Right forelimb (tissue), 1 donor: ENCODE data around the gene MEF2D.

ENCODE experiments used
- DNase-seq: peaks from one replicate; pipeline ENCODE4 v3.0.0-alpha.2; 2018

The MEF2D gene

DNA sequence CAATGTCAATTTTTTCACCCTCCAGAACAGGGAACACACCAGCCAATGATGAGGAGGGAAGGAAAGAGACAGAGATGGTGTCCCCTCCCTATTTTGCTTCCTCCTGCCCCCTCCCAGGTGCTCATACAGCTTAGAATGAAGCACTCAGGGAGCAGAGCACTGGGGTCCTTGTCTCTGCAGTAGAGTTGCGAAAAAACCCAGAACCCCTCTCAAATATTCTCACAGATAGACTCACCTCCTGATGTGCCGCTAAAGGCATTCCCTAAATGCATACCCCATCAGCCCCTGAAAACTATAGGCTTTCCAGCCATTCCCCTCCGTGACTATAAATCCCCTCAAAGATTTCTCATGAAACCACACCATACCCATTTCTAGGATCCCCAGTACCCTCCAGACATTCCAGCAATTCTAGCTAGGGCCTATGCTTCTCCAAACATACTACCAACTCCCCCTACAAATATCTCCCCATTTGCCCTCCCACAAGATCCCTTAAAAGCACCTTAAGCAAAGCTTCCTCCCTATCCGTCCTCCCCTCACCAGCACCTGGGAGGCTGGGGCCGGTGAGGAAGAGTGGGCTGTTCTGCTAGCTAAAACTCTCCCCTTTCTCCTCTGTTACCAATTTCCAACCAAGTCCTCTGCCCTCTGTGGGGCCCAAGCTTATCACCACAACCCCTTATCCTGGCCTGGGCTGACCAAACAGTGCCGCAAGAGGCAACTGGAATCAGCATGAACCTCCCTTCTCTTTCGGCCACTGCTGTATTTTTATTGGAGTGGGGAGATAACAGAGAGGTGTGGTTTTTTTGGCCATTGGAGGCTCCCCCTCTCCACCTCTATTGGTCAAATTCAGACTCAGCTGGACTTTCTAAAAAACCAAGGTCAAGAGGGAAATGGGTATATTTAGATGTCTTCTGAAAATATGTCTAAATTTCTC is 76.9 kb downstream of the MEF2D start:
- DNase-seq: no peak

DNA sequence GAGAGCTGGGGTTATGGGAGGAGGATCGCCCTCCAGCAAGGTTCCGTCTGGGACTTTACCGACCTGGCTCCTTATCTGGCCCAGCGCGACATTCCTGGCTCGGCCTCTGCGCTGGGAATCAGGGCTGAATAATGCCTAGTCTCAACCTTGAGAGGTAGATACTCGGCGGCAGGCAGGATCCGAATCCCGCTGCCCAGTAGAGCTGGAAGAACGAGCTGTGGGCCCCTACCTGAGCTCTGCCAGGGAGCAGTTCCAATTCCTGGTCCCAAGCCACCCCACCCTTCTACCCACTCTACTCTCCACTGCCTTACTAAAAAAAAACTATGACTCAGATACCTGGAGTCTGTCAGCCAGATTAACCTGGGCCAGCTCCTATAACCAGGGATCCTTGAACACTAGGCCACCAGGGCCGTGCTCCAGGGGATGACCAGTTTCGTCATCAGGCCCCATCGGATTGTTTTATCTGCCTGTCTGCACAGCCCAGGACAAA is 77.9 kb downstream of the MEF2D start:
- no peak for DNase-seq

GRCh38 chr1:156421939-156422601 is 78.5 kb downstream of the MEF2D start:
- no peak for DNase-seq

DNA sequence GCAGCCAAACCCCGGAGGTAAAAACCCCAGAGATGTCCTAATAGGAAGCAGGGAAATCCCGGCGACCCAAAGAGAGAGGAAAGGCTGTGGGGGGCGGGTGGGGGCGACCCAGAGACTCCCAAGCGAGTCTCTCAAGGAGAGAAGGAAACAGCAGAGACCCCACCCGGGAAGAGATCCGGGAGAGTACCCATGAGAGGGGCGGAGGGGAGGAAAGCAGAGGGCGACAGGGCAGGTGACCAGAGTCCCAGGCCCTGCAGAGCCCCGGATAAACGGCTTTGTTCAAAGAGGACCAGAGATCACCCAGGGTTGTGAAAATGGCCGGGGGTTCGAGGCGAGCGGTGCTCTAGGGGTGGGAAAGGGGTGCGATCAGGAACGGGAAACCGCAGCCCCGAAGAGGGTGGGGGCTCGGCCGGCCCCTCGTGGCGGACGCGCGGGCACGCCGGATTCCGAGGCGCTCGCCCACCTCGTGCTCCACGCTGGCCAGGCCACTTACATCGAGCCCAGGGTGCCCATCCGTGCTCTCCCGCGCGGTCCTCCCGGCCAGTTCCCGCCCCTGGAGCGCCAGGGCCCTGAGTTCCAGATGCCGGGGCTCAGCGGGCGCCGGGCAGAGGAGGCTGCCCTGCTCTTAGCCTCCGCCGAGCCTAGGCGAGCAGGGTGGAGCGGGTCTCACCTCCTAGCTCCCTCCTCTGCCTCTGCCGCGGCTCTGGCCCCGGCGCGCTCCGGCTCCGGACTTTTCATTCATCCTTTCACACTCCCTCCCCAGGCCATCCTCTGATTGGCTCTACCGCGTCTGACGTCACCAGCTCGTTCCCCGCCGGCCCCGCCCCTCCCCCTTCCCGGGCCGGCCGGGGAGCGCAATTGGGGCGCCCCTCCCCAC is 79.3 kb downstream of the MEF2D start:
- DNase-seq: peak; percentile 75

- no peak for DNase-seq
Measured at GRCh38 chr1:156420205-156421061, 80.1 kb downstream of the MEF2D start.

DNA sequence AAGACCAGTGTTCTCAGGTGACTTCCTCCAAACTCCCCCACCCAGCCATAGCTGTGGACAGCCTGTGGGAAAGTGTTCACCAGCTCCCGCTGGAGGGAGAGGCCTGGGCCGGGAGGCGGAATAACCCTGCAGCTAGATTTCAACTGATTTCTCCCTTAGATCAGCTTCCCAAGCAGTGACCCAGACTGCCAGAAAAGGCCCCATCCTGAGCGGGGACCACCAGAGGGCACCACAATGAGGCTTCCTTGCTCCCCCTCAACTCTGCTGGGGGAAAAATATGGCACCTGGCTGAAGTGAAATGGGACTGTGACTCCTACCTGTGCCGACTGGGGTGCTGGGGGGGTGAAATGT is 80.7 kb downstream of the MEF2D start:
- DNase-seq: no peak

DNA sequence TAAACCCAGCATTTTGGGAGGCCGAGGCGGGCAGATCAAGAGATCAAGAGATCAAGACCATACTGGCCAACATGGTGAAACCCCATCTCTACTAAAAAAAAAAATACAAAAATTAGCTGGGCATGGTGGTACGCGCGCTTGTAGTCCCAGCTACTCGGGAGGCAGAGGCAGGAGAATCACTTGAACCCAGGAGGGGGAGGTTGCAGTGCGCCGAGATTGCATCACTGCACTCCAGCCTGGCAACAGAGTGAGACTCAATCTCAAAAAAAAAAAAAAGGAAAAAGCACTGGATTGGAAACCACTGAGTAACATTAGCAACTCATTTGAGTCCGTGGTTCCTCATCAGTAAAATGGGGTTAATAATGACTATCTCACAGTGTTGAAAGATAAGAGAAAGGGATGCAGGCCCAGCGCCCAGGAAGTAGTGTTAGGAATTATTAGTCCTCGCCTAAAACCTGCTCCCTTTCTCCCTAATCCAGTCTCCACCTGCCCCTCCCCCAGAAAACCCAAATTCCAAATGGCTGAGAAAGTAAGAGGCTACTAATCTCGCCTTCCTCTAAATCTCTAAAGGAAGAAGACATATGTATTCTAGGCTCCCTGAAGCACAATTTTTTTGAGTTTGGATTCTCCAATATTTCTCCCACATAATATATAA is 82.0 kb downstream of the MEF2D start:
- DNase-seq: no peak

DNA sequence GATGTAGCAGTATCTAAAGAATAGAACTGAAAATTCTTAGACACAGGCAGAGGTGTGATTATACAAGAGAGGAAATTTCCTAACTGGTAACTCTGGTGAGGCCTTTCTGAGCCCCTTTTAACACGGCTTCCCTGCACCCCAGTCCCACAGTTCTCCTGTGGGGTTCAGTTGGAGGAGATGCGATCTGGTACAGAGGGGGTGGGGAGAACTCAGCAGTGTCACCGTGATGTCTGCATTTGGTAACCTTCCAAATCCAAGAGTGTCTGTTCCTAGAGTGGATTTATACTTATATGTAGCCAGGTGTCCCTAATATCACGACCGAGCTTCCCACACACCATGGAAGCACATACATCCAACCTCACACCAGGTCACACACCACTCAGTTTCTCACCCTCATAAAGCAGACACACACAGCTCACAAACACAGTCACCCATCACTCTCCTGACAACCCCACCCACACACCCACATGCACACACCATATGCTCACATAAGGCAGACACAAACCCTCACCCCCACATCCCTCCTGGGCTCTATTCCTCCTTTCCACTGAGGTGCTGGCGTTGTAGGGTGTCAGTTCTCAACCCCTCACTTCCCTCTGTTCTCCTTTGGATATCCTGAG is 83.1 kb downstream of the MEF2D start:
- DNase-seq: no peak

GRCh38 chr1:156416993-156417392 is 83.6 kb downstream of the MEF2D start:
- no peak for DNase-seq

GRCh38 chr1:156414461-156415064 is 86.0 kb downstream of the MEF2D start:
- DNase-seq: no peak
